Measurements from ENCODE around the gene CNTNAP2. TPM values are rescaled to one million over a fixed set of nuclear protein-coding genes. Genes with fewer than 3 reads are reported as not detected.
A peak's percentile ranks its signal among the peaks of the same experiment; 100 is the strongest.

The CNTNAP2 gene
- total RNA-seq, 4 donors from 2014 or later: 0.29 to 0.88 (median 0.33) TPM; not detected in 1

DNA sequence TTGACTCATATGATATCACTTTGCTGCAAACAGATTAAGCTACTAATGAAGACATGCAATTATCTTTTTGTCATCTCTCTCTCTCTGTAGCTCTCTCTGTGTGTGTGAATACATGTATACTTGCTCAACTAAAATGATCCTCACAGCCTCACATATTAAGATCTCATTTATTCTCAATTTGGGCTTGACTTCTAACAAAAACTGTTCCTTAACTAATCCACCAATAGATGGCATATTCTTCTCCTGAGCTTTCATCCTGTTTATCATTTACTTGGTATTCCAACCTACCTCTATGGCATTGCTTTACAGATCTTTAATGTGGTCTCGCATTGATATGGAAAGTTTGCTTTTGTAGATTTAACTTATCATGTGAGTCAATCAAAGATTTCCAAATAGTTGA, 540.4 kb downstream of the CNTNAP2 start:
- DNase-seq: no peak
- Histone ChIP-seq H3K9me3 (no peaks in the 10 kb centered on the region), H3K4me1 (no peaks in the 10 kb centered on the region), H3K27me3 (no peaks in the 10 kb centered on the region), H3K4me3 (replicated peaks in 1 of 3) (no peak overlapping the region), H3K27ac (no peak overlapping the region), H3K36me3 (no peaks in the 10 kb centered on the region)
- WGBS, 2 donors: 98 to 100% methylated on average over 1 of the region's 1 CpG
- intact Hi-C loops (cut with DNase I): no loop called here
- no peak for TF ChIP-seq POLR2A (IDR thresholded peaks at IDR 0.05)
- no peak for TF ChIP-seq CTCF (IDR thresholded peaks at IDR 0.05)

DNA sequence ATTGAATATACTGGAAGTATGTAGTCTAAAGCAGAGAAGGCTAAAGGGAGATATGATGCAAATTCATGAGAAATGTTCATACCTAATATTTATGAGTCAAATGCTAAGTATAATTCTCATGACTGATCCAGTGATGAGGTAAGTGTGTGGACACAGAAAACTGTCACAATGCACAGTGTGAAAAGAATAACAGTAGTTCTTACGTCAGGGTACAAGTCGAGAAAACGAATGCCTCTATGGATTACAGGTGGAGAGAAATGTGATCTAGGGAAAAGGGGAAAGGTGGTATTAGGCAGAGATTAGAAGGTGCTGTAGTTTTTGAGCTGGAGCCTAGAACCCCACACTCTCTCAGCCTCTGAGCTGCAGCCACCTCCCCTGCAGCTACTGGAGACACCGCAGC, 542.0 kb downstream of the CNTNAP2 start:
- intact Hi-C loops (cut with DNase I): no loop called here
- no peaks in the 10 kb centered on the region for H3K4me1 ChIP-seq
- WGBS, 2 donors: 90% methylated on average over 4 of the region's 4 CpGs
- no peaks in the 10 kb centered on the region for H3K27me3 ChIP-seq
- DNase-seq: no peak
- H3K27ac ChIP-seq: no peak overlapping the region
- H3K36me3 ChIP-seq: no peaks in the 10 kb centered on the region
- H3K4me3 ChIP-seq (replicated peaks in 1 of 3): no peak overlapping the region
- no peaks in the 10 kb centered on the region for H3K9me3 ChIP-seq
- no peak for TF ChIP-seq POLR2A (IDR thresholded peaks at IDR 0.05)
- TF ChIP-seq CTCF (IDR thresholded peaks at IDR 0.05): no peak

DNA sequence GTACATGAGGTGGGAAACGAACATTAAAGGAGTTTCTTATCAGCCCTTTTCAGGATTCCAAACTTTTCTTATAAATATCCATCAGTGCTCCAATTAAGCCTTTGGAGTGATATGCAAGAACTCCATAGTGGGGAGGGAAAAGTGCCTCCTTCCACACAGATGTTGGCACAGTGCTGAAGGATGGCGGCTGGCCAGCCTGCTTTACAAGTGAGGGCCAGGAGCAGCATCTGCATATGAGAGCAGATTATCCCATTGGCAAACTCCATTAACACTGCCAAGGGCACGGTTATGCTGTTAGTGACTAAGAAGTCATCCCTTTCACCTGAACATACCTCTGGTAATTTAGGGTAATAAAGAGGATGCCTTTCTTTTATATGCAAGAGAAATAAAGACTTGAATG, 543.1 kb downstream of the CNTNAP2 start:
- Histone ChIP-seq H3K27me3 (no peaks in the 10 kb centered on the region), H3K36me3 (no peaks in the 10 kb centered on the region), H3K9me3 (no peaks in the 10 kb centered on the region), H3K4me1 (no peaks in the 10 kb centered on the region), H3K4me3 (replicated peaks in 1 of 3) (no peak overlapping the region), H3K27ac (no peak overlapping the region)
- intact Hi-C loops (cut with DNase I): no loop called here
- no peak for DNase-seq
- WGBS, 2 donors: 75 to 88% methylated on average over 3 of the region's 3 CpGs
- TF ChIP-seq CTCF (IDR thresholded peaks at IDR 0.05): no peak
- no peak for TF ChIP-seq POLR2A (IDR thresholded peaks at IDR 0.05)

DNA sequence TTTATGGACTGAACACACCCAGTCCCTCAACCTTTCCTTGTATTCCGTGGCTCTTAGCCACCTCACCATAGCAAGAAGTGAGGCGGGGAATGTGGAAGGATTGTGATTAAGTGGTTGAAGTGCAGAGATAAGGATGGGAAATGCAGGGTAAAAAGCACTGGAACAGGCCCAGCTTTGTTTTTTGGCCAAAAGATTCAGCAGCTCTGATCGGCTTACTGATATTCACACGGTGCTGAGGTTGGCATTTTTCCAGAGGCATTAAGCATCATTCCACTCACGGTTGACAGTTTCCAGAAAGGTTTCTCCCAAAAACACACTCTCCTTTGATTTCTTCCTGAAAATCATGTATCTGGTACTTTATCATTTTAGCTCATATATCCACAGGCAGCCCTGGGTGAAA, 544.2 kb downstream of the CNTNAP2 start:
- intact Hi-C loops (cut with DNase I): no loop called here
- H3K27me3 ChIP-seq: no peaks in the 10 kb centered on the region
- H3K27ac ChIP-seq: no peak overlapping the region
- no peak overlapping the region for H3K4me3 ChIP-seq (replicated peaks in 1 of 3)
- peak in 1 of 2 donors; percentile 4 for DNase-seq
- TF ChIP-seq CTCF (IDR thresholded peaks at IDR 0.05) (no peak), POLR2A (IDR thresholded peaks at IDR 0.05) (no peak)
- 9 to 15% methylated on average over 5 of the region's 5 CpGs for WGBS, 2 donors
- no peaks in the 10 kb centered on the region for H3K4me1 ChIP-seq
- no peaks in the 10 kb centered on the region for H3K36me3 ChIP-seq
- no peaks in the 10 kb centered on the region for H3K9me3 ChIP-seq

DNA sequence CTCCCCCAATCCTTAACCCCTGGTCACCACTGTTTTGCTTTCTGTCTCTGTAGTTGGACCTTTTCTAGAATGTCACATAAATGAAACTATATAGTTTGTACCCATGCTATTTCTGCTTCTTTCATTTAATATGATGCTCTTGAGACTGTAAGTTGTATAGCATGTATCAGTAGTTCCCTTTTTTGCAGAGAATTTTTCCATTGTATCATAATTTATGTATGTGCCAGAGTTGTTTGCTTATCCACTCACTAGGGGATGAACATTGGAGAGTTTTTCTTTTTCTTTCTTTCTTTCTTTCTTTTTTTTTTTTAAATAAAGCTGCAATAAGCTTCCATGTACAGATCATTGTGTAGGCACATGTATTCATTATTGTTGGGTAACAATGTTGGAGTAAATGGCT, 544.8 kb downstream of the CNTNAP2 start:
- Histone ChIP-seq H3K4me3 (replicated peaks in 1 of 3) (no peak overlapping the region), H3K9me3 (no peaks in the 10 kb centered on the region), H3K4me1 (no peaks in the 10 kb centered on the region), H3K36me3 (no peaks in the 10 kb centered on the region), H3K27ac (no peak overlapping the region), H3K27me3 (no peaks in the 10 kb centered on the region)
- intact Hi-C loops (cut with DNase I): no loop called here
- DNase-seq: no peak
- TF ChIP-seq CTCF (IDR thresholded peaks at IDR 0.05) (no peak), POLR2A (IDR thresholded peaks at IDR 0.05) (no peak)
